GM12878 (cell line): ENCODE data around the gene TBC1D5. TPM values are rescaled to one million over a fixed set of nuclear protein-coding genes. Genes with fewer than 3 reads are reported as not detected.

Source experiments
- ATAC-seq: fragments of 200-7000 bp; cut with Tn5 transposase; 3 replicates; pipeline ENCODE4 v1.9.1; 2020; ENCODE audit warnings: mild to moderate bottlenecking, moderate library complexity
- BruUV-seq: library from RNA; stranded (reverse); fragments of 400-500 nt; replicated peaks from 2 replicates; lab custom pipeline; 2021; lab: Mats Ljungman, UMichigan
- CTCF ChIA-PET: fragments of 300-600 bp; sonication (Branson Sonifier 250); formaldehyde crosslinking; extraction: SDS; loops from one replicate; lab custom pipeline; 2021; ENCODE audit warnings: inconsistent platforms; lab: Yijun Ruan, JAX
- POLR2A ChIA-PET: fragments of 350-600 bp; formaldehyde crosslinking; extraction: SDS; loops from one replicate; lab custom pipeline; 2021; ENCODE audit warnings: inconsistent platforms; lab: Charles Lee
- RAD21 ChIA-PET: fragments of 300-600 bp; sonication (Branson Sonifier 250); formaldehyde crosslinking; loops from one replicate; lab custom pipeline; 2023; ENCODE audit warnings: antibody characterized with exemption; ENCODE audit not compliant: unreplicated experiment; lab: Charles Lee
- SMC1A ChIA-PET: fragments of 300-600 bp; sonication (Branson Sonifier 250); formaldehyde crosslinking; loops from one replicate; lab custom pipeline; 2023; ENCODE audit not compliant: unreplicated experiment, uncharacterized antibody; lab: Charles Lee
- DNase-seq: peaks from one replicate; pipeline ENCODE4 v3.0.0-alpha.2; 2011; ENCODE audit warnings: low read depth, low spot score
- FAIRE-seq: peaks from 3 replicates; lab custom pipeline; 2011; peaks lifted over from hg19 to GRCh38; lab: Jason Lieb, UNC
- H2AFZ ChIP-seq: 2 replicates; pipeline ENCODE4 v1.6.0; 2011; ENCODE audit warnings: low read depth, low read length, control low read depth; ENCODE audit not compliant: control insufficient read depth
- H3K27ac ChIP-seq: 2 replicates; pipeline ENCODE4 v1.5.1; 2011; ENCODE audit warnings: control low read depth; ENCODE audit not compliant: control insufficient read depth, insufficient read depth
- H3K27me3 ChIP-seq, 2 experiments: replicated peaks in 1 of 2; 2 replicates each; pipeline versions ENCODE4 v1.6.0 to v1.6.1; 2011; ENCODE audit warnings: low read length in 1 of 2; ENCODE audit not compliant: control insufficient read depth in 2 of 2, insufficient read depth in 2 of 2
- H3K36me3 ChIP-seq, 2 experiments: 2 replicates each; pipeline ENCODE4 v1.5.1; 2011; ENCODE audit warnings: low read length in 1 of 2; ENCODE audit not compliant: control insufficient read depth in 2 of 2, insufficient read depth in 2 of 2
- H3K4me1 ChIP-seq: 2 replicates; pipeline ENCODE4 v1.6.1; 2011; ENCODE audit warnings: mild to moderate bottlenecking, low read length, moderate library complexity, mixed read lengths; ENCODE audit not compliant: control insufficient read depth, insufficient read depth
- H3K4me2 ChIP-seq: 2 replicates; pipeline ENCODE4 v1.6.0; 2011; ENCODE audit warnings: control low read depth; ENCODE audit not compliant: control insufficient read depth, insufficient read depth
- H3K4me3 ChIP-seq: fragments of 200-600 bp; sonication (generic); 2 replicates; pipeline ENCODE4 v1.5.1; 2016
- H3K79me2 ChIP-seq: 2 replicates; pipeline ENCODE4 v1.6.0; 2011; ENCODE audit warnings: low read length; ENCODE audit not compliant: control insufficient read depth, insufficient read depth
- H3K9ac ChIP-seq: 2 replicates; pipeline ENCODE4 v1.8.0; 2011; ENCODE audit warnings: low read length, control low read depth, mixed read lengths; ENCODE audit not compliant: control insufficient read depth, insufficient read depth
- H3K9me3 ChIP-seq: replicated peaks from 3 replicates; pipeline ENCODE4 v1.5.1; 2011; ENCODE audit warnings: mild to moderate bottlenecking, low read length; ENCODE audit not compliant: control insufficient read depth, insufficient read depth
- H4K20me1 ChIP-seq: 2 replicates; pipeline ENCODE4 v1.6.0; 2011; ENCODE audit not compliant: control insufficient read depth, insufficient read depth
- BCL11A ChIP-seq: IDR thresholded peaks from 2 replicates; pipeline ENCODE4 v1.6.1; 2011; ENCODE audit warnings: low read depth, low read length
- ESRRA ChIP-seq: IDR thresholded peaks from 2 replicates; pipeline ENCODE4 v1.6.1; 2012; ENCODE audit warnings: mild to moderate bottlenecking, low read length, improper control_type of control experiment
- HDAC2 ChIP-seq: fragments of 200-600 bp; sonication (generic); IDR thresholded peaks from 2 replicates; pipeline ENCODE4 v1.6.1; 2017
- IKZF2 ChIP-seq, 2 experiments: fragments of 450-650 bp; IDR thresholded peaks; 2 replicates each; pipeline ENCODE4 v1.6.1; 2017; ENCODE audit warnings: mild to moderate bottlenecking in 2 of 2, moderate library complexity in 2 of 2
- KDM1A ChIP-seq: fragments of 200-600 bp; sonication (generic); IDR thresholded peaks from 2 replicates; pipeline ENCODE4 v1.6.1; 2016; ENCODE audit warnings: borderline replicate concordance
- MEF2A ChIP-seq: IDR thresholded peaks from 2 replicates; pipeline ENCODE4 v1.6.1; 2011; ENCODE audit warnings: low read depth, mild to moderate bottlenecking, low read length, moderate library complexity; ENCODE audit not compliant: insufficient read depth
- MTA3 ChIP-seq: IDR thresholded peaks from 2 replicates; pipeline ENCODE4 v1.6.1; 2012; ENCODE audit warnings: low read length, inconsistent platforms, borderline replicate concordance
- NFXL1 ChIP-seq: fragments of 450-650 bp; IDR thresholded peaks from 2 replicates; pipeline ENCODE4 v1.6.1; 2017; ENCODE audit warnings: antibody characterized with exemption, mild to moderate bottlenecking, borderline replicate concordance
- NR2F1 ChIP-seq: fragments of 450-650 bp; conservative IDR thresholded peaks from 2 replicates; pipeline ENCODE4 v1.6.1; 2017; ENCODE audit warnings: mild to moderate bottlenecking
- NRF1 ChIP-seq: conservative IDR thresholded peaks from 2 replicates; pipeline ENCODE4 v1.6.1; 2011; ENCODE audit warnings: mild to moderate bottlenecking, low read depth, low read length, improper control_type of control experiment
- RAD51 ChIP-seq: fragments of 450-650 bp; IDR thresholded peaks from 2 replicates; pipeline ENCODE4 v1.6.1; 2016; ENCODE audit warnings: moderate library complexity, mild to moderate bottlenecking, inconsistent platforms
- REST ChIP-seq: IDR thresholded peaks from 2 replicates; pipeline ENCODE4 v1.6.1; 2012; ENCODE audit warnings: mild to moderate bottlenecking, low read depth, low read length
- RFX5 ChIP-seq: IDR thresholded peaks from 2 replicates; pipeline ENCODE4 v1.6.1; 2011; ENCODE audit warnings: low read depth, low read length, improper control_type of control experiment
- ZNF687 ChIP-seq: fragments of 450-650 bp; IDR thresholded peaks from 2 replicates; pipeline ENCODE4 v1.6.1; 2017; ENCODE audit warnings: mild to moderate bottlenecking, moderate library complexity
- WGBS: methylation state at CpG from one replicate; pipeline ENCODE4 v1.1.6; 2016; ENCODE audit warnings: low lambda C conversion rate; ENCODE audit not compliant: insufficient replicate concordance, insufficient coverage; ENCODE audit errors: missing lambda C conversion rate; 5-methylcytosine and 5-hydroxymethylcytosine counted together
- in situ Hi-C: fragments of 300-500 bp; cut with MboI; formaldehyde crosslinking; loops from 9 replicates; pipeline ENCODE4 v1.14.3; 2018; ENCODE audit warnings: mixed read lengths
- intact Hi-C: fragments of 100-400 bp; cut with micrococcal nuclease; formaldehyde crosslinking; loops from one replicate; pipeline ENCODE4 v1.14.2; 2022; ENCODE audit not compliant: unreplicated experiment
- polyA plus RNA-seq, 11 experiments: library from polyadenylated mRNA; depleted of rRNA in 4 of 11; unstranded in 6 of 11; stranded (reverse) in 5 of 11; fragments of >200 nt; fragmentation: Nextera tagmentation in 4 of 11; fragmentation: Illumina TruSeq in 1 of 11; extraction: Ambion mirVana in 4 of 11; extraction: Trizol in 1 of 11; gene quantifications; 1 replicate in 1 of 11; 2 replicates in 10 of 11; pipeline versions ENCODE4 v1.2.1 to v1.2.3, GENCODE V29; 2011 to 2016; ENCODE audit warnings: inconsistent platforms in 2 of 11, missing spikeins in 2 of 11, low read depth in 1 of 11
- total RNA-seq, 4 experiments: library from RNA; depleted of rRNA in 3 of 4; stranded (reverse); fragments of >200 nt in 3 of 4; fragmentation: Illumina TruSeq in 1 of 4; extraction: Trizol in 1 of 4; gene quantifications; 2 replicates each; pipeline versions ENCODE4 v1.2.1 to v1.2.3, GENCODE V29; 2013 to 2021

TBC1D5 gene
- total and polyA plus RNA-seq, 10 of the 15 experiments (the other 5 are each of a cell fraction or from before 2014, with no cell fraction given) = 5.5 to 61.0 (median 43.8) TPM

DNA sequence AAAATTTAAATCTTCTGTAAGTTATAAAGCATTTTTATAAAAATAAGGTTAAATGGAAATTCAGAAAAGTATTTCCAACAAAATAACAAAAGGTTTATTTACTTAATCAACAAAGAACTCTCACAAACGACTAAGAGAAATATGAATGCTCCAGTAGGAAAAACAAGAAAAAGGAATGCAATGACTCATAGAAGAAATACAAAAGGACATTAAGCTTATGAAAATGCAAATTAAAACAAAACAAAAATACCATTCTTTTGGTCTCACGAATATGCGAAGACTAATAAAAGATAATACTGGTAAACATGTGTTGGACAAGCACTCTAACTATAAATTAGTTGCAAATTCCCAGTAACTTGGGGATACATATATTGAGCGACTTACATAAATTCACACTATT lies 17.5 kb upstream of the TBC1D5 start:
- no peaks in the 10 kb centered on the region for H3K79me2 ChIP-seq
- no peaks in the 10 kb centered on the region for H3K36me3 ChIP-seq
- ChIA-PET POLR2A (no interaction called here), CTCF (interaction anchor here (0.6 to 1.1 kb wide), 2 partner anchors 78 to 81 kb away, joined by 3 read pairs; no protein-coding TSS in a partner anchor), RAD21 (no interaction called here), SMC1A (no interaction called here)
- H3K9me3 ChIP-seq = no peaks in the 10 kb centered on the region
- BruUV-seq = no TSS peak
- FAIRE-seq (no peak), ATAC-seq (no peak), DNase-seq (no peak)
- H2AFZ ChIP-seq = no peak overlapping the region
- intact Hi-C loops (no loop called here), in situ Hi-C loops (no loop called here)
- H3K27ac ChIP-seq = no peak overlapping the region
- H3K9ac ChIP-seq = no peak overlapping the region
- H3K4me3 ChIP-seq = no peak overlapping the region
- no peaks in the 10 kb centered on the region for H3K4me1 ChIP-seq
- H4K20me1 ChIP-seq = no peaks in the 10 kb centered on the region
- no peak for TF ChIP-seq BCL11A
- no peak for TF ChIP-seq NRF1
- no peak for TF ChIP-seq REST
- TF ChIP-seq MEF2A = no peak
- TF ChIP-seq HDAC2 = no peak
- no peak for TF ChIP-seq IKZF2 (IDR thresholded peaks at IDR 0.05)
- TF ChIP-seq RFX5 = no peak
- no peak for TF ChIP-seq MTA3
- TF ChIP-seq NR2F1 = no peak
- no peak for TF ChIP-seq KDM1A
- no peak for TF ChIP-seq ESRRA
- TF ChIP-seq ZNF687 = no peak
- TF ChIP-seq NFXL1 = no peak
- no peak for TF ChIP-seq RAD51
- WGBS = 74% methylated on average over 4 of the region's 4 CpGs
- no peaks in the 10 kb centered on the region for H3K27me3 ChIP-seq
- H3K4me2 ChIP-seq = no peak overlapping the region
